WTC11 (cell line): Measurements from ENCODE around the gene PRKN. TPM values are rescaled to one million over a fixed set of nuclear protein-coding genes. Genes with fewer than 3 reads are reported as not detected.

Experiments used
- ATAC-seq: fragments of 200-7000 bp; cut with Tn5 transposase; 2 replicates; pipeline ENCODE4 v1.10.0; 2021; ENCODE audit warnings: mild to moderate bottlenecking, moderate library complexity
- CTCF ChIA-PET: fragments of 300-600 bp; sonication (Branson Sonifier 250); formaldehyde crosslinking; loops from one replicate; lab custom pipeline; 2021; ENCODE audit warnings: antibody characterized with exemption; lab: Charles Lee
- POLR2A ChIA-PET: fragments of 350-600 bp; sonication (Branson Sonifier 250); formaldehyde crosslinking; loops from one replicate; lab custom pipeline; 2021; ENCODE audit warnings: antibody characterized with exemption; lab: Charles Lee
- DNase-seq: peaks from one replicate; pipeline ENCODE4 v3.0.0; 2021; ENCODE audit warnings: low spot score
- H3K27ac Mint-ChIP-seq: 2 replicates; pipeline ENCODE4 v1.8.0; 2021; ENCODE audit warnings: mixed read lengths
- H3K27me3 Mint-ChIP-seq: 2 replicates; pipeline ENCODE4 v1.8.0; 2021; ENCODE audit warnings: low read depth, mild to moderate bottlenecking, moderate library complexity, mixed read lengths
- H3K36me3 Mint-ChIP-seq: 2 replicates; pipeline ENCODE4 v1.8.0; 2021; ENCODE audit warnings: mixed read lengths
- H3K4me1 Mint-ChIP-seq: 2 replicates; pipeline ENCODE4 v1.8.0; 2022; ENCODE audit warnings: mixed read lengths
- H3K4me3 Mint-ChIP-seq: 2 replicates; pipeline ENCODE4 v1.8.0; 2021; ENCODE audit warnings: mild to moderate bottlenecking, moderate library complexity, mixed read lengths
- H3K9me3 Mint-ChIP-seq: 2 replicates; pipeline ENCODE4 v1.8.0; 2021; ENCODE audit warnings: mixed read lengths
- CBFB ChIP-seq: sonication (generic); formaldehyde crosslinking; IDR thresholded peaks from 2 replicates; pipeline ENCODE4 v1.8.1; 2022; ENCODE audit warnings: mild to moderate bottlenecking, low read depth, missing genetic modification reagents
- E2F5 ChIP-seq: sonication (generic); formaldehyde crosslinking; IDR thresholded peaks from 2 replicates; pipeline ENCODE4 v1.8.1; 2022; ENCODE audit warnings: mild to moderate bottlenecking, moderate library complexity, missing genetic modification reagents
- ELF4 ChIP-seq: sonication (generic); formaldehyde crosslinking; IDR thresholded peaks from 2 replicates; pipeline ENCODE4 v1.8.1; 2022; ENCODE audit warnings: low read depth, mild to moderate bottlenecking, moderate library complexity, missing genetic modification reagents
- FOXK1 ChIP-seq: sonication (generic); formaldehyde crosslinking; IDR thresholded peaks from 2 replicates; pipeline ENCODE4 v1.8.0; 2022; ENCODE audit warnings: mild to moderate bottlenecking, moderate library complexity, missing genetic modification reagents
- GABPB1 ChIP-seq: sonication (generic); formaldehyde crosslinking; IDR thresholded peaks from 2 replicates; pipeline ENCODE4 v1.8.1; 2023; ENCODE audit warnings: mild to moderate bottlenecking, missing genetic modification reagents
- GTF2I ChIP-seq: fragments of 250-450 bp; sonication (Bioruptor Pico); conservative IDR thresholded peaks from 2 replicates; pipeline ENCODE4 v1.4.0; 2021; ENCODE audit warnings: mild to moderate bottlenecking
- MAX ChIP-seq: sonication (generic); formaldehyde crosslinking; IDR thresholded peaks from 2 replicates; pipeline ENCODE4 v1.8.0; 2022; ENCODE audit warnings: mild to moderate bottlenecking, missing genetic modification reagents
- MYBL2 ChIP-seq: sonication (generic); formaldehyde crosslinking; IDR thresholded peaks from 2 replicates; pipeline ENCODE4 v1.8.1; 2023; ENCODE audit warnings: mild to moderate bottlenecking, moderate library complexity, missing genetic modification reagents
- NFATC4 ChIP-seq: fragments of 250-450 bp; sonication (Bioruptor Pico); IDR thresholded peaks from 2 replicates; pipeline ENCODE4 v1.9.0; 2021; ENCODE audit warnings: mild to moderate bottlenecking
- NFE2L1 ChIP-seq: sonication (generic); formaldehyde crosslinking; IDR thresholded peaks from 2 replicates; pipeline ENCODE4 v1.8.1; 2023; ENCODE audit warnings: missing genetic modification reagents
- PRRX2 ChIP-seq: fragments of 250-450 bp; sonication (Bioruptor Pico); IDR thresholded peaks from 2 replicates; pipeline ENCODE4 v1.8.0; 2021; ENCODE audit warnings: mild to moderate bottlenecking
- RORB ChIP-seq: fragments of 250-450 bp; sonication (Bioruptor Pico); IDR thresholded peaks from 2 replicates; pipeline ENCODE4 v1.9.0; 2021; ENCODE audit warnings: mild to moderate bottlenecking
- SOX15 ChIP-seq: fragments of 250-450 bp; sonication (Bioruptor Pico); IDR thresholded peaks from 2 replicates; pipeline ENCODE4 v1.9.0; 2021; ENCODE audit warnings: mild to moderate bottlenecking
- TCF7 ChIP-seq: sonication (generic); formaldehyde crosslinking; IDR thresholded peaks from 2 replicates; pipeline ENCODE4 v1.8.0; 2022; ENCODE audit warnings: mild to moderate bottlenecking, low read depth, missing genetic modification reagents, moderate library complexity
- ZNF263 ChIP-seq: sonication (generic); formaldehyde crosslinking; IDR thresholded peaks from 2 replicates; pipeline ENCODE4 v1.8.1; 2022; ENCODE audit warnings: low read depth, mild to moderate bottlenecking, moderate library complexity, missing genetic modification reagents
- ZNF281 ChIP-seq: sonication (generic); formaldehyde crosslinking; IDR thresholded peaks from 2 replicates; pipeline ENCODE4 v1.8.0; 2023; ENCODE audit warnings: mild to moderate bottlenecking, missing genetic modification reagents
- ZNF423 ChIP-seq: fragments of 250-450 bp; sonication (Bioruptor Pico); IDR thresholded peaks from 2 replicates; pipeline ENCODE4 v2.1.2; 2022; ENCODE audit warnings: mild to moderate bottlenecking, moderate library complexity
- ZNF512 ChIP-seq: sonication (generic); formaldehyde crosslinking; IDR thresholded peaks from 2 replicates; pipeline ENCODE4 v1.8.1; 2022; ENCODE audit warnings: missing genetic modification reagents, borderline replicate concordance
- total RNA-seq: library from RNA; stranded (reverse); gene quantifications from 3 replicates; pipeline ENCODE4 v1.2.3, GENCODE V29; 2021
- TF ChIP-seq, protein P1 (sequence below): fragments of 250-450 bp; sonication (Bioruptor Pico); IDR thresholded peaks from 2 replicates; pipeline ENCODE4 v1.9.0; 2021; ENCODE audit warnings: mild to moderate bottlenecking
- TF ChIP-seq, protein P2 (sequence below): fragments of 250-450 bp; sonication (Bioruptor Pico); IDR thresholded peaks from 2 replicates; pipeline ENCODE4 v1.9.0; 2021; ENCODE audit warnings: moderate library complexity, mild to moderate bottlenecking, inconsistent platforms, borderline replicate concordance

Gene PRKN
- total RNA-seq, 1 experiment from 2014 or later = 0.59 TPM

DNA sequence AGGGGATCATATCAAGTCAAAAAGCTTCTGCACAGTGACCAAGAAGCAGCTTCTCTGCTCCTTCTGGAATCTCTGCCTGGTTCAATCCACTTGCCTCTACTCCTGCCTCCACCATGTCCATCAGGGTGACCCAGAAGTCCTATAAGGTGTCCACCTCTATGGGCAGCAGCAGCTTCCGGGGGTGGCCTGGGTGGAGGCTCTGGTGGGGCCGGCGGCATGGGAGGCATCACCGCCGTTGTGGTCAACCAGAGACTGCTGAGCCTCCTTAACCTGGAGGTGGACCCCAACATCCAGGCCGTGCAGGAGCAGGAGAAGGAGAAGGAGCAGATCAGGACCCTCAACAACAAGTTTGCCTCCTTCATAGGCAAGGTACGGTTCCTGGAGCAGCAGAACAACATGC, 159.3 kb downstream of the PRKN start:
- CTCF ChIA-PET = no interaction called here
- peaks cover 59% of the 10 kb centered on the region for H3K9me3 Mint-ChIP-seq
- POLR2A ChIA-PET = no interaction called here

GRCh38 chr6:162562041-162562440, 165.5 kb downstream of the PRKN start:
- H3K27ac Mint-ChIP-seq = no peak overlapping the region
- TF ChIP-seq ZNF281 (CRISPR knock-in tag) (no peak), E2F5 (CRISPR knock-in tag) (no peak), SOX15 (CRISPR knock-in tag) (no peak), CBFB (CRISPR knock-in tag) (no peak), MYBL2 (CRISPR knock-in tag) (no peak), ELF4 (CRISPR knock-in tag) (no peak), ZNF512 (CRISPR knock-in tag) (no peak)
- TF ChIP-seq, all 79 proteins: peak for 0
- POLR2A ChIA-PET = no interaction called here
- DNase-seq (no peak), ATAC-seq (no peak)
- Mint-ChIP-seq H3K36me3 (peaks cover 11% of the 10 kb centered on the region; the same call in 1 of the 2 replicates), H3K4me1 (no peaks in the 10 kb centered on the region), H3K27me3 (no peaks in the 10 kb centered on the region; the same call in 1 of the 2 replicates), H3K4me3 (no peak overlapping the region), H3K9me3 (peaks cover 31% of the 10 kb centered on the region)
- CTCF ChIA-PET = no interaction called here

More for the DNA sequence above, 159.3 kb downstream of the PRKN start:
- Mint-ChIP-seq H3K4me1 (peaks cover 5% of the 10 kb centered on the region; the same call in 1 of the 2 replicates), H3K4me3 (no peak overlapping the region), H3K27me3 (no peaks in the 10 kb centered on the region; the same call in 1 of the 2 replicates), H3K27ac (no peak overlapping the region), H3K36me3 (peaks cover 19% of the 10 kb centered on the region; the same call in 1 of the 2 replicates)
- DNase-seq = no peak
- ATAC-seq = no peak
- TF ChIP-seq TCF7 (CRISPR knock-in tag) (no peak), NFE2L1 (no peak), ZNF512 (CRISPR knock-in tag) (no peak), GTF2I (CRISPR knock-in tag) (no peak), FOXK1 (CRISPR knock-in tag) (no peak), PRRX2 (CRISPR knock-in tag) (no peak), ZNF423 (CRISPR knock-in tag) (no peak), ZNF263 (CRISPR knock-in tag) (no peak), MAX (CRISPR knock-in tag) (no peak), GABPB1 (no peak), RORB (CRISPR knock-in tag) (no peak), NFATC4 (CRISPR knock-in tag) (no peak)
- TF ChIP-seq, protein P1, sequence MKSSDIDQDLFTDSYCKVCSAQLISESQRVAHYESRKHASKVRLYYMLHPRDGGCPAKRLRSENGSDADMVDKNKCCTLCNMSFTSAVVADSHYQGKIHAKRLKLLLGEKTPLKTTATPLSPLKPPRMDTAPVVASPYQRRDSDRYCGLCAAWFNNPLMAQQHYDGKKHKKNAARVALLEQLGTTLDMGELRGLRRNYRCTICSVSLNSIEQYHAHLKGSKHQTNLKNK (CRISPR knock-in tag) = no peak
- TF ChIP-seq, protein P2, sequence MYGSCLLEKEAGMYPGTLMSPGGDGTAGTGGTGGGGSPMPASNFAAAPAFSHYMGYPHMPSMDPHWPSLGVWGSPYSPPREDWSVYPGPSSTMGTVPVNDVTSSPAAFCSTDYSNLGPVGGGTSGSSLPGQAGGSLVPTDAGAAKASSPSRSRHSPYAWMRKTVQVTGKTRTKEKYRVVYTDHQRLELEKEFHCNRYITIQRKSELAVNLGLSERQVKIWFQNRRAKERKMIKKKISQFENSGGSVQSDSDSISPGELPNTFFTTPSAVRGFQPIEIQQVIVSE = no peak
